RWPE1 (cell line): Measurements from ENCODE around the gene THSD8.

Source experiments
- CTCF ChIA-PET: fragments of 350-600 bp; sonication (Branson Sonifier 250); formaldehyde crosslinking; extraction: SDS; loops from one replicate; lab custom pipeline; 2021; lab: Yijun Ruan, JAX
- POLR2A ChIA-PET: fragments of 400-600 bp; formaldehyde crosslinking; extraction: SDS; loops from one replicate; lab custom pipeline; 2020; ENCODE audit warnings: antibody characterized with exemption; ENCODE audit not compliant: low non-redundant PET; lab: Yijun Ruan, JAX
- DNase-seq: peaks from one replicate; pipeline ENCODE4 v3.0.0; 2012; ENCODE audit warnings: low spot score
- H3K27ac ChIP-seq: fragments of 450-650 bp; 2 replicates; pipeline ENCODE4 v1.5.1; 2017
- CTCF ChIP-seq: fragments of 450-650 bp; conservative IDR thresholded peaks from 2 replicates; pipeline ENCODE4 v1.5.1; 2017; ENCODE audit warnings: low read depth, mild to moderate bottlenecking

THSD8 gene

DNA sequence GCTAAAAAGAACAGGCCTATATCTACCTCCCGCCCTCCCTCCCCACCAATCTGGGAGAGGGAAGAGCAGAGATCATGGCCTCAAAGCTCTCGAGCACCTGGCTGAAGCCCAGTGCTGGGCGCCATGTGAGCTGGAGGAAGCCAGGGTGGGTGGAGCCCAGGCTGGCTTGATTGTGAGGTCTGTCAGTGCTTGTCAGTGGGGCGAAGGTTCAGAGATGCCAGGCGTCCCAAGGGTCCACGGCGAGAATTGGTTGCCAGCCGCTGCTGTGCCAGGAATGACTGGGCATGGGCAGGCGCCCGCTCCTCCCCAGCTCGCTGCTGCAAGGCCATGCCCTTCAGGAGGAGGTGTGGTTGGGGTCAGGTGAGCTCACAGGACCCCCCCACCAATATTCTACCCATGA, 38.8 kb upstream of the THSD8 start:
- DNase-seq, result no peak
- ChIA-PET POLR2A (no interaction called here), CTCF (interaction anchor here (0.7 kb wide), 1 partner anchor 33 kb away, joined by 3 read pairs; no protein-coding TSS in a partner anchor)
- no peak for TF ChIP-seq CTCF
- peak overlapping the region; percentile 30 for H3K27ac ChIP-seq

DNA sequence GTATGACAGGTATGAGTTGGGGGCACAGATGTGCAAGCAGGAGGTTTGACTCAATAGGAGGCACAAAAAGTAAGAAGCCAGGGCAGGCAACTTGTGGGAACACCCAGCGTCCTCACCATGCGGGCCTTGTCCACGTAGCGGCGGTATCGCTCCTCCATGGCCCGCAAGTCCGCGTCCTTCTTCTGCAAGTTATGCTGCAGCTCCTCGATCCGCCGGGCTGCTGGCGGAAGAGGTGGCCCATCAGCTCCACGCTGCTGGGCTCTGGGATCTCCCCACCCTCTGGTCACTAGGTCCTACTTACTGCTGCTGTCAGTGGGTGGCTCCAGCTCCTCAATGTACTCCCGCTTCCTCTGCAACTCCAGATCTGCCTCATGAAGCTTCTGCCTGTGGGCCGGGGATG, 37.2 kb upstream of the THSD8 start:
- ChIA-PET CTCF (interaction anchor here (0.6 to 2.0 kb wide), 2 partner anchors 32 to 304 kb away, joined by 4 to 9 read pairs; no protein-coding TSS in a partner anchor), POLR2A (no interaction called here)
- no peak for TF ChIP-seq CTCF
- DNase-seq, result no peak
- peak overlapping the region; percentile 19 for H3K27ac ChIP-seq

DNA sequence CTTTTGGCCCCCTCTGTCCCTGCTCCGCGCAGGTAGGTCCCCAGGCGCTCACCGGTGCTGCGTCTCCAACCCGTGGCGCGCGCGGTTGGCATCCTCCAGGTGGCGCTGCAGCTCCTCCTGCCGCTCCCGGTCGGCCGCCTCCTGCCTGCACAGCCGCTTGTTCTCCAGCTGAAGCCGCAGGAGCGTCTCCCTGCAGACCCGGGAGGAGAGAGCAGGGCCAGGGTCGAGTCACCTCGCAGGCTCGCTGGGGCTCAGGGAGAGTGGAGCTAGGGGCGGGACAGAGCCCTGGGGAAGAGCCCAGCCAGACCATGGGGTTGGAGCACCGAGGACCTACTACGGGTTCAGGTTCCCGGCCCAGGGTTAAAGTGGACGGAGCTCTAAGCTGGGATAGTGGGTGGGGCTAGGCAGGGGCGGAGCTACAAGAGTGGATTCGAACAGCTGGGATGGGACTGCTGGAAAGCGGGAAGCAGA, 35.8 kb upstream of the THSD8 start:
- peak overlapping the region; percentile 19; the same call in 1 of the 2 replicates for H3K27ac ChIP-seq
- TF ChIP-seq CTCF, result no peak
- no peak for DNase-seq
- POLR2A ChIA-PET, result no interaction called here
- CTCF ChIA-PET, result interaction anchor here (0.8 to 2.0 kb wide), 2 partner anchors 9 to 30 kb away, joined by 7 to 9 read pairs; no protein-coding TSS in a partner anchor

GRCh38 chr19:12767150-12767549, 34.7 kb upstream of the THSD8 start:
- ChIA-PET CTCF (interaction anchor here (1.2 kb wide), 1 partner anchor 9 kb away, joined by 6 read pairs; no protein-coding TSS in a partner anchor), POLR2A (no interaction called here)
- peak overlapping the region; percentile 6; the same call in 1 of the 2 replicates for H3K27ac ChIP-seq
- TF ChIP-seq CTCF, result no peak
- no peak for DNase-seq

DNA sequence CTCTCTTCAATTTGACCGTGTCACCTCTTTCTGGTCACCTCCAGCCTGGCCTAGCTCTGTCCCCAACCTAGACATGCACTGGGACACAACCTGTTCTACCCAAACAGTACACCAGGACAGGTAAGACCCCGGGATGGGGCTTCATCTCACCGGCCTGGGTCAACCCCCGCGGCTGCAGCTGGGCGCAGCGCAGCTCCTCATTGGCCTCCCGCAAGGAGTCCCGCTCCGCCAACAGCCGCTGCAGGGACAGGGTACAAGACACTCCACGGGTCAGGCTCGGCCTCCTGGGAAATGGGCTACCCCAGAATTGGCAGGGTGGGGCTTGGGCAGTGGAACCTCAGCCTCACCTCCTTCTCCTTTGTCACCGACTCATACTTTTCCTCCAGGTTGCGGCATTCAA, 34.2 kb upstream of the THSD8 start:
- no peak overlapping the region for H3K27ac ChIP-seq
- ChIA-PET POLR2A (no interaction called here), CTCF (interaction anchor here (1.2 kb wide), 1 partner anchor 10 kb away, joined by 6 read pairs; no protein-coding TSS in a partner anchor)
- no peak for DNase-seq
- no peak for TF ChIP-seq CTCF

DNA sequence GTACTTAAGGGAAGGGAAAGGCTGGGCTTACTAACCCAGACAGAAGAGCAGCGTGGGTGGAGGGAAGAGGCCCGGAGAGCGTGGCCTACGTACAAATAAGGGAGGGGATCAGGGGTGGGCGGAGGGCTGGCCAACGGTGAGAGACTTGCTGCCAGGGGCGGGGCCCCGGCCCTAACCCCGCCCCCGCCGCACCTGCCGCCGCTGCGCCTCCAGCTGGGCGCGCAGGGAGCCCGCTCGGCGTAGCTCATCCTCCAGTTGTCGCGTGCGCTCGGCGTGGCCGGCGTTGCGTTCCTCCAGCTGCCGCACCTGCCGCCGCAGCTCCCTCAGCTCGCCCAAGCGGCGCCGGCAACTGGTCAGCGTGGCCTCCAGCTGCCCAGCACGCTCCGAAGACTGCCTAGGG, 32.2 kb upstream of the THSD8 start:
- no peak for DNase-seq
- H3K27ac ChIP-seq, result no peak overlapping the region
- CTCF ChIA-PET, result interaction anchor here (1.1 kb wide), 2 partner anchors 12 to 27 kb away, joined by 4 to 6 read pairs; no protein-coding TSS in a partner anchor
- POLR2A ChIA-PET, result no interaction called here
- no peak for TF ChIP-seq CTCF
